ENCODE measurements around the gene SAP25. TPM values are rescaled to one million over a fixed set of nuclear protein-coding genes. Genes with fewer than 3 reads are reported as not detected.
"Not testable (repeated sequence)": the region's sequence is repeated elsewhere in the genome, so short reads cannot be mapped to it uniquely, and the experiment has no call there.

SAP25 gene
- total RNA-seq, 2 donors from 2014 or later, result 2.5 to 19.5 TPM

- 3% methylated on average over 1 of the region's 1 CpG for whole genome bisulfite sequencing
- no peaks in the 10 kb centered on the region for H3K9me3 ChIP-seq
- intact Hi-C loops (cut with DNase I), result no loop called here
- peak overlapping the region in 1 of 2 donors; percentile 3 for H3K4me3 ChIP-seq
- peak overlapping the region; percentile 93 to 94 for H3K27ac ChIP-seq
- TF ChIP-seq POLR2A (IDR thresholded peaks at IDR 0.05) (no peak), POLR2AphosphoS5 (IDR thresholded peaks at IDR 0.05) (peak; percentile 92), CTCF (IDR thresholded peaks at IDR 0.05) (no peak)
- no peaks in the 10 kb centered on the region for H3K36me3 ChIP-seq
- peak; percentile 73 for DNase-seq (ENCODE audit: low spot score)
- H3K27me3 ChIP-seq (replicated peaks; ENCODE audit: insufficient read depth), result no peaks in the 10 kb centered on the region
- H3K4me1 ChIP-seq (replicated peaks), result peaks cover 47% of the 10 kb centered on the region
Measured at GRCh38 chr7:100544967-100545359, 28.7 kb downstream of the SAP25 start.

GRCh38 chr7:100544386-100544785 is 29.3 kb downstream of the SAP25 start:
- no peak for DNase-seq (ENCODE audit: low spot score)
- WGBS, result 29% methylated on average over 5 of the region's 5 CpGs
- H3K27ac ChIP-seq, result peak overlapping the region; percentile 93 to 94
- H3K27me3 ChIP-seq (replicated peaks; ENCODE audit: insufficient read depth), result no peaks in the 10 kb centered on the region
- H3K4me3 ChIP-seq, result no peak overlapping the region
- intact Hi-C loops (cut with DNase I), result no loop called here
- H3K36me3 ChIP-seq, result no peaks in the 10 kb centered on the region
- H3K9me3 ChIP-seq, result no peaks in the 10 kb centered on the region
- peaks cover 47% of the 10 kb centered on the region for H3K4me1 ChIP-seq (replicated peaks)
- TF ChIP-seq CTCF (IDR thresholded peaks at IDR 0.05), result no peak
- no peak for TF ChIP-seq POLR2A (IDR thresholded peaks at IDR 0.05)
- no peak for TF ChIP-seq POLR2AphosphoS5 (IDR thresholded peaks at IDR 0.05)

- no peaks in the 10 kb centered on the region for H3K9me3 ChIP-seq
- intact Hi-C loops (cut with DNase I), result no loop called here
- TF ChIP-seq POLR2AphosphoS5 (IDR thresholded peaks at IDR 0.05) (no peak), POLR2A (IDR thresholded peaks at IDR 0.05) (no peak), CTCF (IDR thresholded peaks at IDR 0.05) (no peak)
- no peaks in the 10 kb centered on the region for H3K27me3 ChIP-seq (replicated peaks; ENCODE audit: insufficient read depth)
- DNase-seq (ENCODE audit: low spot score), result no peak
- peak overlapping the region; percentile 93 to 94 for H3K27ac ChIP-seq
- no peaks in the 10 kb centered on the region for H3K36me3 ChIP-seq
- H3K4me3 ChIP-seq, result no peak overlapping the region
- WGBS, result 41% methylated on average over 1 of the region's 1 CpG
- H3K4me1 ChIP-seq (replicated peaks), result peaks cover 47% of the 10 kb centered on the region
Measured at GRCh38 chr7:100543586-100543985, 30.1 kb downstream of the SAP25 start.

GRCh38 chr7:100541309-100541708 is 32.4 kb downstream of the SAP25 start:
- H3K36me3 ChIP-seq; DNase-seq (ENCODE audit: low spot score); intact Hi-C loops (cut with DNase I); H3K27me3 ChIP-seq (replicated peaks; ENCODE audit: insufficient read depth); H3K4me3 ChIP-seq; H3K9me3 ChIP-seq; H3K27ac ChIP-seq: not testable (repeated sequence)
- peaks cover 31% of the 10 kb centered on the region for H3K4me1 ChIP-seq (replicated peaks)
- 88% methylated on average over 7 of the region's 7 CpGs for WGBS

GRCh38 chr7:100540073-100540723 is 33.5 kb downstream of the SAP25 start:
- intact Hi-C loops (cut with DNase I), result no loop called here
- Histone ChIP-seq H3K27me3 (replicated peaks; ENCODE audit: insufficient read depth) (no peaks in the 10 kb centered on the region), H3K4me3 (peak overlapping the region; percentile 85 to 87), H3K9me3 (no peaks in the 10 kb centered on the region), H3K4me1 (replicated peaks) (peaks cover 20% of the 10 kb centered on the region), H3K27ac (peak overlapping the region; percentile 74 to 75), H3K36me3 (no peaks in the 10 kb centered on the region)
- 31% methylated on average over 6 of the region's 6 CpGs for WGBS
- peak; percentile 4 for TF ChIP-seq POLR2AphosphoS5 (IDR thresholded peaks at IDR 0.05)
- TF ChIP-seq POLR2A (IDR thresholded peaks at IDR 0.05), result no peak
- TF ChIP-seq CTCF (IDR thresholded peaks at IDR 0.05), result no peak
- no peak for DNase-seq (ENCODE audit: low spot score)

Measured in prostate gland (tissue), 2 donors.